Neural crest cell (in vitro differentiated cells): ENCODE measurements around the gene ATXN7L3B. TPM values are rescaled to one million over a fixed set of nuclear protein-coding genes. Genes with fewer than 3 reads are reported as not detected.

Source experiments
- DNase-seq: peaks from one replicate; pipeline ENCODE4 v3.0.0; 2021; ENCODE audit warnings: low read depth, mixed read lengths, low spot score
- H3K27ac Mint-ChIP-seq: one replicate; pipeline ENCODE4 v1.8.0; 2021; ENCODE audit warnings: mild to moderate bottlenecking, mixed read lengths; ENCODE audit not compliant: unreplicated experiment
- H3K27me3 Mint-ChIP-seq: 2 replicates; pipeline ENCODE4 v1.8.0; 2021; ENCODE audit warnings: low read depth, mild to moderate bottlenecking, mixed read lengths
- H3K36me3 Mint-ChIP-seq: 2 replicates; pipeline ENCODE4 v1.8.0; 2021; ENCODE audit warnings: low read depth, mild to moderate bottlenecking, mixed read lengths
- H3K4me1 Mint-ChIP-seq: 2 replicates; pipeline ENCODE4 v1.8.0; 2021; ENCODE audit warnings: mixed read lengths
- H3K4me3 Mint-ChIP-seq: one replicate; pipeline ENCODE4 v1.8.0; 2021; ENCODE audit warnings: mild to moderate bottlenecking, mixed read lengths
- H3K9me3 Mint-ChIP-seq: 2 replicates; pipeline ENCODE4 v1.8.0; 2021; ENCODE audit warnings: mixed read lengths
- CTCF ChIP-seq: fragments of 200-600 bp; sonication (generic); conservative IDR thresholded peaks from 2 replicates; pipeline ENCODE4 v1.5.0; 2021; ENCODE audit warnings: antibody characterized with exemption, mild to moderate bottlenecking
- total RNA-seq: library from RNA; stranded (reverse); gene quantifications from 2 replicates; pipeline ENCODE4 v1.2.1, GENCODE V29; 2021

ATXN7L3B gene
- total RNA-seq, 1 donor from 2014 or later, result 59.7 TPM

GRCh38 chr12:74581439-74581838, 43.8 kb downstream of the ATXN7L3B start:
- Mint-ChIP-seq H3K9me3 (no peaks in the 10 kb centered on the region), H3K27me3 (no peaks in the 10 kb centered on the region), H3K27ac (no peak overlapping the region), H3K4me1 (no peaks in the 10 kb centered on the region), H3K4me3 (no peak overlapping the region), H3K36me3 (no peaks in the 10 kb centered on the region)
- DNase-seq, result no peak
- no peak for TF ChIP-seq CTCF

GRCh38 chr12:74584483-74585062, 46.9 kb downstream of the ATXN7L3B start:
- Mint-ChIP-seq H3K9me3 (no peaks in the 10 kb centered on the region), H3K27ac (no peak overlapping the region), H3K4me3 (no peak overlapping the region), H3K36me3 (no peaks in the 10 kb centered on the region), H3K4me1 (no peaks in the 10 kb centered on the region), H3K27me3 (no peaks in the 10 kb centered on the region)
- no peak for TF ChIP-seq CTCF
- no peak for DNase-seq

GRCh38 chr12:74586251-74586650, 48.6 kb downstream of the ATXN7L3B start:
- Mint-ChIP-seq H3K27ac (no peak overlapping the region), H3K4me1 (no peaks in the 10 kb centered on the region), H3K36me3 (no peaks in the 10 kb centered on the region), H3K9me3 (no peaks in the 10 kb centered on the region), H3K4me3 (no peak overlapping the region), H3K27me3 (no peaks in the 10 kb centered on the region)
- DNase-seq, result no peak
- no peak for TF ChIP-seq CTCF
